Measurements from ENCODE around the gene FH.

The FH gene

DNA sequence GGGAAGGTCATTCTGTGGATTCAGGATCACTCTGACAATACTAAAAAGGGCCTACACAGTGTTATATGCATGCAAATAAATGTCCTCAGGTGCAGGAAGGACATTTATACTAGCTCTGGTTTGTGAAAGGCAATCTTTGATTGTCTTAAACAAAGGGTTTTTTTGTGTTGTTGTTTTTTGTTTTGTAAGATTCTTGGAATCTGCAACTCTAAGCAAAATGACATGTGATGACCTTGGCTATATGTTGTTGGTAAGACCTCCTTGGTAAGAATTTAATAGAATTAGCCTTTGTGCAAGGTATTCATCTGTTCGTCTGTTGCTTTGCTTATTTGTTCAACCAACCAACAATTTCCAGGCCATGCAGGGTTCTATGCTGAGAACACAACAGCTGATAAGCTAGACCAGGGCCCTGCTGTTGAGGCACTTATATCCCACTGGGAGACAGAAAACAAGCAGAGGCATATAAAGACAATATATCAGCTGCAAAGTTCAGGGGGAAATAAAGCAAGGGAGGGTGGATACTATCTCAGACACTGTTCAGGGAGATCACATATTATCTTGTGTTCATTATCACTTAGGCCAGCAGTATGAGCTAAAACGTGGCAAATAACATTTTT is 60.3 kb downstream of the FH start:
- no peak for DNase-seq (ENCODE audit: low read depth, low spot score)

DNA sequence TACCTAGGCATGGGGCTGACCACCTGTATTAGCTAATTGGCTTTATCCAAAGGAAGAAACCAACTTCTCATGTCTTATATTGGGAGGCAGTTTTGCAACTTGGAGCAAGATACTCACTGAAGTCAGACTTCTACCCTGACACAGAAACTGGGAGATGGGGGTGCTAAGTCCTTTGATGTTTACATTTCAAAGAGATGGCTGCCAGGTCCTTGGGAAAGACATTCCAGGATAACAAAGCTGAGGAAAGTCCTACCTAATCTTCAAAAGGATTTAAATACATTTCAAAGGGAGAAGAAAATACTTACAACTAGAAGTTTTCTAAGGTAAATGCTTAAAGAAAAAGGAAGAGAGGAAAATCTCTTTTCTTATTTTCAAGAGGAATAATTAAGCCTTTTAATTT is 62.1 kb downstream of the FH start:
- no peak for DNase-seq (ENCODE audit: low read depth, low spot score)

DNA sequence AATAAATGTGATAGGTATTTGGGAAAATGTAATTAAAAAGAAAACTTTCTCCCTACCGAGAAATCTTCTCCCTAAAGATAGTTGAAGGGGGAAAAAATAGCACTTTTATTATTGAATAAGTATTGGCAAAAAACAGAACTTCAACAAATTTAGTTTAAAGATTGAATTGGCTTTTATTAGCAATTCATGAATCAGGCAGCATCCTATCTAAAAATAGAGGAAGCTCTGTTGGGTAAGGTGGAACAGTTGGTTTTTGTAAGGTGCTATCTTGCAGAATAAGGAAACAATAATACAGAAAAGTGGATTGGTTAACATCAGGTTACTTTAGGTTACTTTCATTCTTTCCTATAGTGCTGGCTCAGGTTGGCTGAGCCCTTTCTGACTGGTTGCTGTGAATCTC is 62.8 kb downstream of the FH start:
- DNase-seq (ENCODE audit: low read depth, low spot score), result no peak

DNA sequence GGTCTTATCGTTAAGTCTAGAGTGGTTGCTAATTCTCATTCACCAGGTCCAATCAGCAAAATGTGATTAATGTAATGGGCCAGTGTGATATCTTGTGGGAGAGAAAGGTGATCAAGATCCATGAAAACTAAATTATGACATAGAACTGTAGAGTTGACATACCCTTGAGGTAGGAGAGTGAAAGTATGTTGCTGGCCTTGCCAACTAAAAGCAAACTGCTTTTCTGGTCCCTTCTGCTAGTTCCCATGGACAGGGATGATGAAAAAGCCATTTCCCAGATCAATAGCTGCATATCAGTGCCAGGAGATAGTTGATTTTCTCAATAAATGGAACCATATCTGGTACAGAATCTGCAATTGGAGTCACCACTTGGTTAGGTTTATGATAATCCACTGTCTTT is 65.8 kb downstream of the FH start:
- no peak for DNase-seq (ENCODE audit: low read depth, low spot score)

DNA sequence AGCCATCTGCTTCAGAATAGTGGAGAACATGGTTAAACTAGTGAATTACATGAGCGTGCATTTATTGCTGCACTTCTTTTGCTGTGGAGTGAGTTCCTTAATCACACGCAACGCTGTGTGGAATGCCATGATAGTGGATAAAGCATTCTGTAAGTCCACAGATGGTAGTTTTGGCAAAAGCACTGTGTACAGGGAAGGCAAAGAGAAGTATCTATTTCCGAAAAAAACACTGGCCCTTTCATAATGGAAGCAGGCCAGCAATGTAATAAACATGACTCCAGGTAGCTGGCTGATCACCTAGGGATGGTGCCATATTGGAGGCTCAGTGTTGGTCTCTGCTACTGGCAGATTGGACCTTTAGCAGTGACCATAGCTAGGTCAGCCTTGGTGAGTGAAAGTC is 67.6 kb downstream of the FH start:
- no peak for DNase-seq (ENCODE audit: low read depth, low spot score)
